GM12878 (cell line): ENCODE measurements around the gene ASF1B. TPM values are rescaled to one million over a fixed set of nuclear protein-coding genes. Genes with fewer than 3 reads are reported as not detected.

Experiments used
- ATAC-seq: fragments of 200-7000 bp; cut with Tn5 transposase; 3 replicates; pipeline ENCODE4 v1.9.1; 2020; ENCODE audit warnings: mild to moderate bottlenecking, moderate library complexity
- BruUV-seq: library from RNA; stranded (reverse); fragments of 400-500 nt; replicated peaks from 2 replicates; lab custom pipeline; 2021; lab: Mats Ljungman, UMichigan
- CTCF ChIA-PET: fragments of 300-600 bp; sonication (Branson Sonifier 250); formaldehyde crosslinking; extraction: SDS; loops from one replicate; lab custom pipeline; 2021; ENCODE audit warnings: inconsistent platforms; lab: Yijun Ruan, JAX
- POLR2A ChIA-PET: fragments of 350-600 bp; formaldehyde crosslinking; extraction: SDS; loops from one replicate; lab custom pipeline; 2021; ENCODE audit warnings: inconsistent platforms; lab: Charles Lee
- RAD21 ChIA-PET: fragments of 300-600 bp; sonication (Branson Sonifier 250); formaldehyde crosslinking; loops from one replicate; lab custom pipeline; 2023; ENCODE audit warnings: antibody characterized with exemption; ENCODE audit not compliant: unreplicated experiment; lab: Charles Lee
- SMC1A ChIA-PET: fragments of 300-600 bp; sonication (Branson Sonifier 250); formaldehyde crosslinking; loops from one replicate; lab custom pipeline; 2023; ENCODE audit not compliant: unreplicated experiment, uncharacterized antibody; lab: Charles Lee
- DNase-seq: peaks from one replicate; pipeline ENCODE4 v3.0.0-alpha.2; 2011; ENCODE audit warnings: low read depth, low spot score
- FAIRE-seq: peaks from 3 replicates; lab custom pipeline; 2011; peaks lifted over from hg19 to GRCh38; lab: Jason Lieb, UNC
- H2AFZ ChIP-seq: 2 replicates; pipeline ENCODE4 v1.6.0; 2011; ENCODE audit warnings: low read depth, low read length, control low read depth; ENCODE audit not compliant: control insufficient read depth
- H3K27ac ChIP-seq: 2 replicates; pipeline ENCODE4 v1.5.1; 2011; ENCODE audit warnings: control low read depth; ENCODE audit not compliant: control insufficient read depth, insufficient read depth
- H3K27me3 ChIP-seq, 2 experiments: replicated peaks in 1 of 2; 2 replicates each; pipeline versions ENCODE4 v1.6.0 to v1.6.1; 2011; ENCODE audit warnings: low read length in 1 of 2; ENCODE audit not compliant: control insufficient read depth in 2 of 2, insufficient read depth in 2 of 2
- H3K36me3 ChIP-seq, 2 experiments: 2 replicates each; pipeline ENCODE4 v1.5.1; 2011; ENCODE audit warnings: low read length in 1 of 2; ENCODE audit not compliant: control insufficient read depth in 2 of 2, insufficient read depth in 2 of 2
- H3K4me1 ChIP-seq: 2 replicates; pipeline ENCODE4 v1.6.1; 2011; ENCODE audit warnings: mild to moderate bottlenecking, low read length, moderate library complexity, mixed read lengths; ENCODE audit not compliant: control insufficient read depth, insufficient read depth
- H3K4me2 ChIP-seq: 2 replicates; pipeline ENCODE4 v1.6.0; 2011; ENCODE audit warnings: control low read depth; ENCODE audit not compliant: control insufficient read depth, insufficient read depth
- H3K4me3 ChIP-seq: fragments of 200-600 bp; sonication (generic); 2 replicates; pipeline ENCODE4 v1.5.1; 2016
- H3K79me2 ChIP-seq: 2 replicates; pipeline ENCODE4 v1.6.0; 2011; ENCODE audit warnings: low read length; ENCODE audit not compliant: control insufficient read depth, insufficient read depth
- H3K9ac ChIP-seq: 2 replicates; pipeline ENCODE4 v1.8.0; 2011; ENCODE audit warnings: low read length, control low read depth, mixed read lengths; ENCODE audit not compliant: control insufficient read depth, insufficient read depth
- H3K9me3 ChIP-seq: replicated peaks from 3 replicates; pipeline ENCODE4 v1.5.1; 2011; ENCODE audit warnings: mild to moderate bottlenecking, low read length; ENCODE audit not compliant: control insufficient read depth, insufficient read depth
- H4K20me1 ChIP-seq: 2 replicates; pipeline ENCODE4 v1.6.0; 2011; ENCODE audit not compliant: control insufficient read depth, insufficient read depth
- NFXL1 ChIP-seq: fragments of 450-650 bp; IDR thresholded peaks from 2 replicates; pipeline ENCODE4 v1.6.1; 2017; ENCODE audit warnings: antibody characterized with exemption, mild to moderate bottlenecking, borderline replicate concordance
- PML ChIP-seq: IDR thresholded peaks from 2 replicates; pipeline ENCODE4 v1.6.1; 2012; ENCODE audit warnings: low read length, inconsistent platforms
- WGBS: methylation state at CpG from one replicate; pipeline ENCODE4 v1.1.6; 2016; ENCODE audit warnings: low lambda C conversion rate; ENCODE audit not compliant: insufficient replicate concordance, insufficient coverage; ENCODE audit errors: missing lambda C conversion rate; 5-methylcytosine and 5-hydroxymethylcytosine counted together
- in situ Hi-C: fragments of 300-500 bp; cut with MboI; formaldehyde crosslinking; loops from 9 replicates; pipeline ENCODE4 v1.14.3; 2018; ENCODE audit warnings: mixed read lengths
- intact Hi-C: fragments of 100-400 bp; cut with micrococcal nuclease; formaldehyde crosslinking; loops from one replicate; pipeline ENCODE4 v1.14.2; 2022; ENCODE audit not compliant: unreplicated experiment
- polyA plus RNA-seq, 11 experiments: library from polyadenylated mRNA; depleted of rRNA in 4 of 11; unstranded in 6 of 11; stranded (reverse) in 5 of 11; fragments of >200 nt; fragmentation: Nextera tagmentation in 4 of 11; fragmentation: Illumina TruSeq in 1 of 11; extraction: Ambion mirVana in 4 of 11; extraction: Trizol in 1 of 11; gene quantifications; 1 replicate in 1 of 11; 2 replicates in 10 of 11; pipeline versions ENCODE4 v1.2.1 to v1.2.3, GENCODE V29; 2011 to 2016; ENCODE audit warnings: inconsistent platforms in 2 of 11, missing spikeins in 2 of 11, low read depth in 1 of 11
- total RNA-seq, 4 experiments: library from RNA; depleted of rRNA in 3 of 4; stranded (reverse); fragments of >200 nt in 3 of 4; fragmentation: Illumina TruSeq in 1 of 4; extraction: Trizol in 1 of 4; gene quantifications; 2 replicates each; pipeline versions ENCODE4 v1.2.1 to v1.2.3, GENCODE V29; 2013 to 2021
- TF ChIP-seq, protein P1 (sequence below): IDR thresholded peaks from 2 replicates; pipeline ENCODE4 v1.6.1; 2012; ENCODE audit warnings: mild to moderate bottlenecking, low read depth, low read length
- TF ChIP-seq, protein P2 (sequence below): fragments of 150-350 bp; IDR thresholded peaks from 2 replicates; pipeline ENCODE4 v1.6.1; 2016; ENCODE audit warnings: low read depth, low read length

The ASF1B gene
- total and polyA plus RNA-seq, 10 of the 15 experiments (the other 5 are each of a cell fraction or from before 2014, with no cell fraction given), result 10.4 to 217 (median 90.2) TPM

DNA sequence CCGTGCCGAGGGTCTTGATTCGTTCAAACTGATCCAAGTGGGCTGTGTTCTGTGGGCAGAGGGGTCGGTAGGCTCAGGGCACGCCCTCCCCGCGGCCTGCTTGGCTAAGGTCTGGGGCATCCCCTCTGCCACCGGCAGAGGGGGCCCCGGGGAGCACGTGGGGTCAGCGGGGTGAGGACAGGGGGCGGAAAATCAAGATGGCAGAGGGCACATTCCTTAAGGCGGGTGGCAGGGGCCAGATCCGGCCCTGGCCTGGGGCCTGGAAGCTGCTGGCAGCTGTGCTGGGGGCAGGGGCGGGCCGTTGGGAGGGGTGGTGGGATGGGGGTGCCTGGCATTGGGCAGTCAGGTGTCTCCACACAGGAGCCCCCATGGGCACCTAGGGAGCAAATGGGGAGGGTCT lies 29.5 kb downstream of the ASF1B start (continued):
- TF ChIP-seq, protein P1, sequence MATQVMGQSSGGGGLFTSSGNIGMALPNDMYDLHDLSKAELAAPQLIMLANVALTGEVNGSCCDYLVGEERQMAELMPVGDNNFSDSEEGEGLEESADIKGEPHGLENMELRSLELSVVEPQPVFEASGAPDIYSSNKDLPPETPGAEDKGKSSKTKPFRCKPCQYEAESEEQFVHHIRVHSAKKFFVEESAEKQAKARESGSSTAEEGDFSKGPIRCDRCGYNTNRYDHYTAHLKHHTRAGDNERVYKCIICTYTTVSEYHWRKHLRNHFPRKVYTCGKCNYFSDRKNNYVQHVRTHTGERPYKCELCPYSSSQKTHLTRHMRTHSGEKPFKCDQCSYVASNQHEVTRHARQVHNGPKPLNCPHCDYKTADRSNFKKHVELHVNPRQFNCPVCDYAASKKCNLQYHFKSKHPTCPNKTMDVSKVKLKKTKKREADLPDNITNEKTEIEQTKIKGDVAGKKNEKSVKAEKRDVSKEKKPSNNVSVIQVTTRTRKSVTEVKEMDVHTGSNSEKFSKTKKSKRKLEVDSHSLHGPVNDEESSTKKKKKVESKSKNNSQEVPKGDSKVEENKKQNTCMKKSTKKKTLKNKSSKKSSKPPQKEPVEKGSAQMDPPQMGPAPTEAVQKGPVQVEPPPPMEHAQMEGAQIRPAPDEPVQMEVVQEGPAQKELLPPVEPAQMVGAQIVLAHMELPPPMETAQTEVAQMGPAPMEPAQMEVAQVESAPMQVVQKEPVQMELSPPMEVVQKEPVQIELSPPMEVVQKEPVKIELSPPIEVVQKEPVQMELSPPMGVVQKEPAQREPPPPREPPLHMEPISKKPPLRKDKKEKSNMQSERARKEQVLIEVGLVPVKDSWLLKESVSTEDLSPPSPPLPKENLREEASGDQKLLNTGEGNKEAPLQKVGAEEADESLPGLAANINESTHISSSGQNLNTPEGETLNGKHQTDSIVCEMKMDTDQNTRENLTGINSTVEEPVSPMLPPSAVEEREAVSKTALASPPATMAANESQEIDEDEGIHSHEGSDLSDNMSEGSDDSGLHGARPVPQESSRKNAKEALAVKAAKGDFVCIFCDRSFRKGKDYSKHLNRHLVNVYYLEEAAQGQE, result no peak
- TF ChIP-seq PML, result no peak
- TF ChIP-seq, protein P2, sequence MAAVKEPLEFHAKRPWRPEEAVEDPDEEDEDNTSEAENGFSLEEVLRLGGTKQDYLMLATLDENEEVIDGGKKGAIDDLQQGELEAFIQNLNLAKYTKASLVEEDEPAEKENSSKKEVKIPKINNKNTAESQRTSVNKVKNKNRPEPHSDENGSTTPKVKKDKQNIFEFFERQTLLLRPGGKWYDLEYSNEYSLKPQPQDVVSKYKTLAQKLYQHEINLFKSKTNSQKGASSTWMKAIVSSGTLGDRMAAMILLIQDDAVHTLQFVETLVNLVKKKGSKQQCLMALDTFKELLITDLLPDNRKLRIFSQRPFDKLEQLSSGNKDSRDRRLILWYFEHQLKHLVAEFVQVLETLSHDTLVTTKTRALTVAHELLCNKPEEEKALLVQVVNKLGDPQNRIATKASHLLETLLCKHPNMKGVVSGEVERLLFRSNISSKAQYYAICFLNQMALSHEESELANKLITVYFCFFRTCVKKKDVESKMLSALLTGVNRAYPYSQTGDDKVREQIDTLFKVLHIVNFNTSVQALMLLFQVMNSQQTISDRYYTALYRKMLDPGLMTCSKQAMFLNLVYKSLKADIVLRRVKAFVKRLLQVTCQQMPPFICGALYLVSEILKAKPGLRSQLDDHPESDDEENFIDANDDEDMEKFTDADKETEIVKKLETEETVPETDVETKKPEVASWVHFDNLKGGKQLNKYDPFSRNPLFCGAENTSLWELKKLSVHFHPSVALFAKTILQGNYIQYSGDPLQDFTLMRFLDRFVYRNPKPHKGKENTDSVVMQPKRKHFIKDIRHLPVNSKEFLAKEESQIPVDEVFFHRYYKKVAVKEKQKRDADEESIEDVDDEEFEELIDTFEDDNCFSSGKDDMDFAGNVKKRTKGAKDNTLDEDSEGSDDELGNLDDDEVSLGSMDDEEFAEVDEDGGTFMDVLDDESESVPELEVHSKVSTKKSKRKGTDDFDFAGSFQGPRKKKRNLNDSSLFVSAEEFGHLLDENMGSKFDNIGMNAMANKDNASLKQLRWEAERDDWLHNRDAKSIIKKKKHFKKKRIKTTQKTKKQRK, result no peak

DNA sequence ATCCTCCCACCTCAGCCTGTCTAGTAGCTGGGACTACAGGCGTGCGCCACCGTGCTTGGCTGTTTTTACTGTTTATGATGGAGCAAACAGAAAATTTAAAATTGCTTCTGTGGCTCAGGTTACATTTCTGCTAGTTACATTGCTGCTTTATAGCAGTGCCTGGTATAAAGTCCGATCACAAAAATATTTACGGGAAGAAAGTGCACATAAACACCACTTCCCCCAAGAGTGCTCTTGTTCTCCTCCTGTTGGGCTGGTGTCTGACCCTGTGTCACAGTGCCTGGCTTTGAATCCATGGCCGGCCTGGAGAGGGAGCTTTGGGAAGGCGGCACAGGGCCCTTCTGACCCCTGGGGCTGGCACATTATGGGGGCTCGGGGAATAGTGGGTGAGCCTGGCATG lies 30.7 kb downstream of the ASF1B start:
- Histone ChIP-seq H3K27me3 (no peaks in the 10 kb centered on the region), H3K4me2 (no peak overlapping the region), H3K4me3 (no peak overlapping the region), H4K20me1 (no peaks in the 10 kb centered on the region), H3K9ac (no peak overlapping the region), H3K36me3 (peaks cover 6 to 7% of the 10 kb centered on the region in 2 experiments; a peak in 2 of 4 replicates), H3K4me1 (no peaks in the 10 kb centered on the region), H3K9me3 (no peaks in the 10 kb centered on the region), H3K27ac (no peak overlapping the region), H2AFZ (no peak overlapping the region), H3K79me2 (no peaks in the 10 kb centered on the region)
- RAD21 ChIA-PET, result no interaction called here
- TF ChIP-seq NFXL1, result no peak
- SMC1A ChIA-PET, result interaction anchor here (0.8 kb wide), 1 partner anchor 45 kb away, joined by 3 read pairs; no protein-coding TSS in a partner anchor
- DNase-seq, result no peak
- POLR2A ChIA-PET, result no interaction called here
- BruUV-seq, result no TSS peak
- FAIRE-seq, result no peak
- CTCF ChIA-PET, result interaction anchor here (0.9 kb wide), 1 partner anchor 9 kb away, joined by 3 read pairs; no protein-coding TSS in a partner anchor
- 97% methylated on average over 8 of the region's 8 CpGs for WGBS
- no peak for ATAC-seq
- intact Hi-C loops (no loop called here), in situ Hi-C loops (no loop called here)
